ENCODE measurements around the gene CDH5.
"Not testable (repeated sequence)": the region's sequence is repeated elsewhere in the genome, so short reads cannot be mapped to it uniquely, and the experiment has no call there.

Gene CDH5

DNA sequence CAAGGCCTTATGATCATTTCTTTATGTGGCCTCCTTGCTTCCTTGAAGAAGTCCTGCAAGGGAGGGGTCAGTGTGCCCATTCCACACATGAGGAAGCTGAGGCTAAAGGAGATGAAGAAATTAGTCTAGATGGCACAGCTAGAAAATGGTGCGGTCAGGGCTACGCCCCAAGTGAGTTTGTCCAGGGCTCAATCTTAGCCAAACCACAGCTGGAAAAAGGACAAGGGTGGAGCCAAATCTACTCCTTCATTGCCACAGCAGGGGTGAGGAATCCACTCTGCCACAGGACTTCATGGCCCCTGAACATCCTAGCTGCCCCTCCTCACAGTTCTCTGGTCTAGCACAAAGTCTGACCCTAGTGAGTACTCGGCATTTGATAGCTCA, 76.8 kb downstream of the CDH5 start:
- ChIA-PET CTCF (interaction anchor here (0.8 to 1.6 kb wide), 5 partner anchors 9 to 36 kb away, joined by 3 to 6 read pairs (median 4); no protein-coding TSS in a partner anchor), POLR2A (no interaction called here)
- TF ChIP-seq, protein P1, sequence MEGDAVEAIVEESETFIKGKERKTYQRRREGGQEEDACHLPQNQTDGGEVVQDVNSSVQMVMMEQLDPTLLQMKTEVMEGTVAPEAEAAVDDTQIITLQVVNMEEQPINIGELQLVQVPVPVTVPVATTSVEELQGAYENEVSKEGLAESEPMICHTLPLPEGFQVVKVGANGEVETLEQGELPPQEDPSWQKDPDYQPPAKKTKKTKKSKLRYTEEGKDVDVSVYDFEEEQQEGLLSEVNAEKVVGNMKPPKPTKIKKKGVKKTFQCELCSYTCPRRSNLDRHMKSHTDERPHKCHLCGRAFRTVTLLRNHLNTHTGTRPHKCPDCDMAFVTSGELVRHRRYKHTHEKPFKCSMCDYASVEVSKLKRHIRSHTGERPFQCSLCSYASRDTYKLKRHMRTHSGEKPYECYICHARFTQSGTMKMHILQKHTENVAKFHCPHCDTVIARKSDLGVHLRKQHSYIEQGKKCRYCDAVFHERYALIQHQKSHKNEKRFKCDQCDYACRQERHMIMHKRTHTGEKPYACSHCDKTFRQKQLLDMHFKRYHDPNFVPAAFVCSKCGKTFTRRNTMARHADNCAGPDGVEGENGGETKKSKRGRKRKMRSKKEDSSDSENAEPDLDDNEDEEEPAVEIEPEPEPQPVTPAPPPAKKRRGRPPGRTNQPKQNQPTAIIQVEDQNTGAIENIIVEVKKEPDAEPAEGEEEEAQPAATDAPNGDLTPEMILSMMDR (IDR thresholded peaks at IDR 0.05; ENCODE audit: control extremely low read depth, extremely low read depth, low read depth, missing control alignments) = no peak
- no peak for DNase-seq (ENCODE audit: extremely low spot score)

DNA sequence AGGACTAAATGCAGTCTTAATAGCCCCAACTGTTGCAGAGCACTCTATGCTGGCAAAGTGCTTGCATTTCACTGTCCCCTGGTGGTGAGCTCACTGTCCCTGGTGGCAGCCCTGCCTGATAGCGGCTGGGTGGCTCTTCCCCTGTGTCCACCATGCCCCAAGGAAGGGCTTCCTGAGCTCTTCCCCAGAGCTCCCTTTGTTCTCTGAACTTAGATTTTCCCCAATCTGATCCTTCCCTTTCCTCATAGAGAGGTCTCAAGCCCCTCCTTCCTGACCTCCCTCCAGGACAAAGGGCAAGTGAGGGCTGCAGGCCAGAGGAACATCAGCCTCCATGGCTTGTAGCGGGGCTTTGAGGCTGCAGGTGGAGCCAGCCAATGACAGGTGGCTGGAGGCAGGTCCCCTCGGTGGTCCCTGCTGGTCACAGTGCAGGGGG, 77.6 kb downstream of the CDH5 start:
- ChIA-PET POLR2A (no interaction called here), CTCF (interaction anchor here (1.1 to 1.6 kb wide), 2 partner anchors 11 to 19 kb away, joined by 3 to 6 read pairs; no protein-coding TSS in a partner anchor)
- TF ChIP-seq, protein P1 (IDR thresholded peaks at IDR 0.05; ENCODE audit: control extremely low read depth, extremely low read depth, low read depth, missing control alignments) = no peak
- DNase-seq (ENCODE audit: extremely low spot score) = no peak

DNA sequence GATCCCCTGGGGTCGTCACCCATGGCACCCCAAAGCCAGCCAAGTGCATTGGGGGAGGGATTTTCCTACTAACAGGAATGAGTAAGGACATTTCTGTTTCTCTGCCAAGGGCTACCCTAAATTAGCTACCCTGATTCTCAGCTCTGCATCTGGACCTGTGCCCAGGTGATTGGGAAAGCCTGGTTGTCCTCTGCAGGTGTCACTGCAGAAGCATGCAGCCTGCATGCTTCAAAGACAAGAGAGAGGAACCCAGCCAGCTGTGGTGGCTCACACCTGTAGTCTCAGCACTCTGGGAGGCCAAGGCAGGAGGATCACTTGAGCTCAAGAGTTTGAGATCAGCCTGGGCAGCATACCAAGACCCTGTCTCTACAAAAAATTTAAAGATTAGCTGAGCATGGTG, 80.2 kb downstream of the CDH5 start:
- no peak for DNase-seq (ENCODE audit: extremely low spot score)
- ChIA-PET CTCF (no interaction called here), POLR2A (no interaction called here)
- TF ChIP-seq, protein P1 (IDR thresholded peaks at IDR 0.05; ENCODE audit: control extremely low read depth, extremely low read depth, low read depth, missing control alignments) = no peak

DNA sequence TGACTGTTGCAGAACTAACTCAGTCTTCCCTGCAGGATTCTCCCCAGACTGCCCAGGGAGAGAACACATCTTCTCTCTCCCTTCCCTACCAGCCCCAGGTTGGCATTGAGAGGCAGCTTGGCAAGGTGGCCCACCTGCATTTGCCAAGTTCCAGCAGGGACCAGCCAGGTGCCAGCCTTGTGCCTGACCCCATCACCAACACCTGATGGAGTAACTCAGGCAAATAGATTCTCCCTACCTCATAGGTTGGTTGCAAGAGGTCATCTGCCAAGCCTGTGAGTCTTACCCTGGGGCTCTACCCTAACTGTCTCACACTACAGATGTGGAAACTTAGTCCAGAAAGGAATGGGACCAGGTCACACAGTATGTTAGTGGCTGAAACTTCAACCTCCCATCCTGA, 81.0 kb downstream of the CDH5 start:
- no peak for DNase-seq (ENCODE audit: extremely low spot score)
- CTCF ChIA-PET = interaction anchor here (1.1 kb wide), 1 partner anchor 68 kb away, joined by 3 read pairs; no protein-coding TSS in a partner anchor
- TF ChIP-seq, protein P1 (IDR thresholded peaks at IDR 0.05; ENCODE audit: control extremely low read depth, extremely low read depth, low read depth, missing control alignments) = no peak
- POLR2A ChIA-PET = no interaction called here

DNA sequence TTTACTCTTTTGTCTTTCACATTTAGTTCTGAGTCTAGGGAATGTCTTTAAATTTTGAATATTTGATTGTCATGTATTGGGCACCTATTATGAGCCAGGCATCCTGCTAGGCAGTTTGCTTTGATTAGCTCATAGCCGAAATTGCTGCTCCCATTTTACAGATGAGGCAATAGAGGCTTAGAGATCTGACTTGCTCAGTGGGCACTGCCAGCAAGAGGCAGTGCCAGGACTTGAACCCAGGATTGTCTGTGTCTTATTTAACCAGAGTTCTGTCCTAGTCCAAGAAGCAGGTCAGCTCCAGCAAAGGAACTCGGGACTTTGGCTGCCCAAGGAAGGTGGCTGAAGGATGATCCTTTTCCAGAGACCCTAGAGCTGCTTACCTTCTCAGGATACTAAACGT, 85.1 kb downstream of the CDH5 start:
- no peak for DNase-seq (ENCODE audit: extremely low spot score)
- CTCF ChIA-PET = interaction anchor here (0.9 to 1.8 kb wide), 4 partner anchors 23 to 46 kb away, joined by 3 to 6 read pairs (median 4); no protein-coding TSS in a partner anchor
- POLR2A ChIA-PET = interaction anchor here (0.6 kb wide), 1 partner anchor 53 kb away, joined by 3 read pairs; no protein-coding TSS in a partner anchor
- TF ChIP-seq, protein P1 (IDR thresholded peaks at IDR 0.05; ENCODE audit: control extremely low read depth, extremely low read depth, low read depth, missing control alignments) = no peak

DNA sequence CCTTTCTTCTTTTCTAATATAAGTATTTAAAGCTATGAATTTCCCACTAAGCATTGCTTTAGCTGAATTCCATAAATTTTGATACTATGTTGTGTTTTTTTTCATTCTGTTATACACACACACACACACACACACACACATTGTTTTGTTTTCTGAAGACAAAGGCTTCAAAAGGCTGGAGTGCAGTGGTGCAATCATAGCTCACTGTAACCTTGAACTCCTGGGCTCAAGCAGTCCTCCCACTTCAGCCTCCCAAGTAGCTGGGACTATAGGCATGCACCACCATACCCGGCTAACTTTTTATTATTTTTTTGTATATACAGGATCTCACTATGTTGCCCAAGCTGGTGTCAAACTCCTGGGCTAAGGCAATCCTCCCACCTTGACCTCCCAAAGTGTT, 86.7 kb downstream of the CDH5 start:
- CTCF ChIA-PET = interaction anchor here (0.9 to 1.2 kb wide), 3 partner anchors 10 to 96 kb away, joined by 3 read pairs; no protein-coding TSS in a partner anchor
- POLR2A ChIA-PET; DNase-seq (ENCODE audit: extremely low spot score): not testable (repeated sequence)

All from GM10248 (cell line).